GM18508 (cell line): ENCODE results near the gene ERGIC1.
"Not testable (repeated sequence)": the region's sequence is repeated elsewhere in the genome, so short reads cannot be mapped to it uniquely, and the experiment has no call there.

Experiments
- ATAC-seq: cut with Tn5 transposase; IDR thresholded peaks from one replicate; pipeline ENCODE4 v1.9.1; 2021; ENCODE audit warnings: moderate number of reproducible peaks; ENCODE audit not compliant: insufficient read depth, unreplicated experiment

The ERGIC1 gene

DNA sequence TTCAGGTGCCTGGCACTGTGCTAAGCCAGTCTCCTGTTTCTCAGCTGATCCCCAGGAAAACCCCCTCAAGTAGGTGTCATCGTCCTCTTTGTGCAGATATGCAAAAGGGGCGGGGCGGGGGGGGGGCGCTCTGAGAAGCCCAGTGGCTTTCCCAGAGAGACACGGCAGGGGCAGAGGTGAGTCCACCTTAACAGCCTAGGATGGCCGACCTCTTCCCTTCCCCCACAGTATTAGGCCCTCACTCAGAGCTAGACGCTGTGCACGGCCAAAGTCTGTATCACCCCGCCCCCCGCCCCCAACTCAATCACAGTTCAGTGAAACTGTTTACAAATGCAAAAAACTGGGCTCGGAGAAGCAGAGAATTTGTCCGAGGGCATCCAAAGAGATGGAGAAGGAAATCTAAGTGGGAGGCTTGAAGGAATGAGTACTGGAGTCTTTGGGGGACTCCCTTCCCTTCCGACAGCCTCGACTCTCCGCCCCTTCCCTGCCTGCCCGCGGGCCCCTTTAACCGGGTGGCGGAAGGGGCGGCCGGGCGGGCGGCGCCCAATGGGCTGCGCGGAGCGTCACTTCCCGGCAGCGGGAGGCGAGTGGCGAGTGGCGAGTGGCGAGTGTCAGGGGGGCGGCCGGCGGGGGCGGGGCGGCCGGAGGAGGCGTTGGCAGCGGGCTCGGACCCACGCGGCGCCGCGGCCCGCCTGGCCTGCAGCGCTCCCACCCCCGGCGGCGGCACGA is at the start of gene ERGIC1:
Gene ERGIC1, plus strand, starts transcription at position 566 of the 729 bp plus-strand sequence. Its CDS starts 163 bp downstream, at position 729.
- no peak for ATAC-seq

DNA sequence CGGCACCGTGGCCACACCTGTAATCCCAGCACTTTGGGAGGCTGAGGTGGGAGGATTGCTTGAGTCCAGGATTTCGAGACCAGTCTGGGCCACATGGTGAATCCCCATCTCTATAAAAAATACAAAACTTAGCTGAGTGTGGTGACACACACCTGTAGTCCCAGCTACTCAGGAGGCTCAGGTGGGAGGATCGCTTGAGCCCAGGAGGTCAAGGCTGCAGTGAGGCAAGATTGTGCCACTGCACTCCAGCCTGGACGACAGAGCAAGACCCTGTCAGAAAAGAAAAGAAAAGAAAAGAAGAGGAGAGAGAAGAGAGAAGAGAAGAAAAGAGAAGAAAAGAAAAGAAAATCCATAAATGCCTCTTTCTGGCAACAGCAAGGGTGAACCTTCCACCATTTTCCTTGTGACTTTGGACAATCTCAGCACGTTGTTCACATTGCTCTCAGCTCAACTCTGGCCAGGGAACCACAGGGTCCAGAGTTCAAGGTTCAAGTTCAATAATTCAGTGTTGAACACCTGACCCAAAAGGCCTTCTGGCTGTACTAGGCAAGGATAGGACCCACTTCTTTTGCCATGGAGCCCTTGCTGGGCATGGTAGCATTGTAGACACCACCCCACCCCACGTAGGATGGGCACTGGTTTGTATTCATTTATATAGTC is 48.5 kb upstream of the ERGIC1 start:
- ATAC-seq: no peak

GRCh38 chr5:172786736-172787462 is 47.2 kb upstream of the ERGIC1 start:
- no peak for ATAC-seq

- not testable (repeated sequence) for ATAC-seq
Observed at GRCh38 chr5:172787538-172787937, 46.5 kb upstream of the ERGIC1 start.

DNA sequence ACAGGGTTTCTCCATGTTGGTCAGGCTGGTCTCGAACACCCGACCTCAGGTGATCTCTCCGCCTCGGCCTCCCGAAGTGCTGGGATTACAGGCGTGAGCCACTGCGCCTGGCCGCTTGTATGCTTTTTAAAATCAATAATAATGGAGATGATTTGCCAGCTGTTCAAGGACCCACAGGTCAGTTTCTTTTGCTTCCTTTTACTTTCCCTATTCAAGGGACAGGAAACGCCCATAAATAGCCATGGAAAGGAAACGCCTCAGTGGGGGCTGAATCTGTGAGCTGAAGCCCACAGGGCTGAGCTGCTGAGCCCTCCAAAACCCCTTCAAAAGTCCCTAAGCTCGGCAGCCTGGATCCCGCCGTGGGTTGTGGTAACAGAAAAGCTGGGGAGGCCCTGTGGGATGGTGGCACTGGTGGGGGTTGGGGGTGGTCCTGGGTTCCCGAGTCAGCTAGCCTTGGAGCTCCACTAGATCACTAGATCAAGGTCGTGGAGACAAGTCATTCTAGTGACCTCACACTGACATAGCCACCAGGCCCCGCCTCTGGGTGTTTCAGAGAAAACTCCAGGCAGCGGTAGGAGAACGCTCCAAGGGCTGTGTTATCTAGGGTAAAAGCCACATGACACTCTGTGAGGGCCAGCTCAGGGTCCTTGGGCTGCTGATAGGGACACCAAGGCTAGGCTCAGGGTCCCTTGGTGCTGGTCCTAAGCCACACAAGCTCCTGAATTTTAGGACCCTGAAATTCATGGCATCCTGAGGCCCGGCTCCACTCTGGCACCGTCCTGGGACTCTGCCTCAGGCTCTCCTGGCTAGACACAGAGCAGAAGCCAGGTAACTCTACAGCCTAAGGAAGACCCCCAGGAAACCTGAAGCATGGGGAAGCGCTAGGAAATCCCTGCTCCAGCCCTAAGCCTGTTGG is 45.0 kb upstream of the ERGIC1 start:
- no peak for ATAC-seq

- ATAC-seq: no peak
Observed at GRCh38 chr5:172789687-172790495, 44.2 kb upstream of the ERGIC1 start.

- ATAC-seq: no peak
Observed at GRCh38 chr5:172790496-172790889, 43.6 kb upstream of the ERGIC1 start.

GRCh38 chr5:172791286-172791685 is 42.8 kb upstream of the ERGIC1 start:
- no peak for ATAC-seq

GRCh38 chr5:172791726-172792445 is 42.2 kb upstream of the ERGIC1 start:
- ATAC-seq: no peak

GRCh38 chr5:172792701-172793570 is 41.1 kb upstream of the ERGIC1 start:
- no peak for ATAC-seq

- ATAC-seq: no peak
Observed at GRCh38 chr5:172793577-172794488, 40.2 kb upstream of the ERGIC1 start.

DNA sequence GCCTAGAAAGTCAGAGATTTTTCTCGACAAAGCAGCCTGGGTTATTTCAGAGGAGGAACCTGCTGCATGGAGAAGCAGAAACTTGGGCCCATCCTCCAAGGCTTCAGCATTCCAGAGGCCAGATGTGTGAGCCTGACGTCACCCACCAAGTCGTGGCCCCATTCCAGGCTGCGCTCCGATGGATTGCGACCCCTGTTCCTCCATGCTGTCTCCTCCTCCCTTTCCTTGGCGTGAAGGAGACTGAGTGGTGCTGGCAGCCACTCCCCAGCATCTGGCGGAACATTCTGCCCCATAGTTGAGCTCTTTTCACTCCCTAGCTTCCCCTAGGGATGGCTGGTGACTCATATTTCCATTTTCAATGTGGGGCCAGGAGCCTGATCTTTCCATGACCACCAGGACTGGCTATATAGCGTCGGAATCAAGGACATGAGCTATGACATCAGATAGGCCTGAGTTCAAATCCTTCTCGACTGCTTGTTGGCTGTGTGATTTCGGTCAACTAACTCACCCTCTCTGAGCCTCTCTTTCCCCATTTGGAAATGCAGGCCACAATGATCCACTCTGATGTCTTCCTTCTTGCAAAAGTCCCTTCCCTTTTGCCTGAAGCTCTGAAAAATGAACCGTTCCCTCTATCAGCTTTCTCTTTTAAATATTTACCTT is 38.6 kb upstream of the ERGIC1 start:
- no peak for ATAC-seq

DNA sequence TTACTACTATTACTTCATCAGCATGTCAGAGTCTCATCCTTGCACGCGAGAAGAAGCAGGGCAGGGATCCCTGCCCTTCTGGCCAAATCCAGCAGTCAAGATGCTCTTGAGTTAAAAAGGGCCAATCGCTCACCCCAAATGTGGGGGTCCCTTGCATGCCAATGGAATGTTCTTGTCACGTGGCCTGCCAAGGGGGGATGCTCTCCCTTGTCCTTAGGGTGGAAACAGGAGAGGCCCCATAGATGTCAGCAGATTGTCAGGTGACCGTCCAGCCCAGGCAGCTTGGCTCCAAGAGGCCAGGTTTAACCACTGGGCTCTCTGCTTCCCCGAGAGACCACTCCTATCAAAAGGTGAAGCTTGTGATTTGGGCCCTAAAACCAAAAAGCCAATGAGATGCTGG is 37.7 kb upstream of the ERGIC1 start:
- ATAC-seq: no peak

DNA sequence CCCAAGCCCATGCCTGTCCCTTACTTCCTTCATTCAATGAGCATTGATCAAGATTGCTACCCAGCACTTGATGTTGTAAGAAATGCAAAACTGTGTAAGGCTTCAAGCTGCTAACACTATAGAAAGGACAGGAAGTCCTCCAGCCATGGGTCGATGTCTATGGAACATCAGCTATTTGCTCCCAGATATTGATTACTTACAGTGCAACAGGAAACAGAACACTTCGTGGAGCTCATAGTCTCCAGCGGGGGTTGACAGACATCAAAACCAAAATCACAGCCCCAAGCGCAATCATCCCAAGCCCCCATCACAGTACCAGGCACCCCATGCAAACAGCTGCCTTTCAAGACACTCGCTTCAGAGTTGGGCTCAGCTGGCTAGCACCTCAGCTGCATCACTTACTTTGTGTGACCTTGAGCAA is 36.3 kb upstream of the ERGIC1 start:
- ATAC-seq: no peak

GRCh38 chr5:172798422-172799215 is 35.4 kb upstream of the ERGIC1 start:
- no peak for ATAC-seq

GRCh38 chr5:172799416-172799815 is 34.6 kb upstream of the ERGIC1 start:
- no peak for ATAC-seq
